Astrocyte (in vitro differentiated cells and primary cell): ENCODE results near the gene MAPK8IP1.

Experiments
- EZH2 ChIP-seq: IDR thresholded peaks from 2 replicates; pipeline ENCODE4 v1.6.1; 2012; ENCODE audit warnings: mild to moderate bottlenecking, low read length, inconsistent platforms; ENCODE audit not compliant: insufficient read depth
- TF ChIP-seq, protein P1 (sequence below): IDR thresholded peaks from 2 replicates; pipeline ENCODE4 v1.5.1; 2011; ENCODE audit warnings: low read depth, mild to moderate bottlenecking, inconsistent platforms, low read length, moderate library complexity; ENCODE audit not compliant: insufficient read depth

DNA sequence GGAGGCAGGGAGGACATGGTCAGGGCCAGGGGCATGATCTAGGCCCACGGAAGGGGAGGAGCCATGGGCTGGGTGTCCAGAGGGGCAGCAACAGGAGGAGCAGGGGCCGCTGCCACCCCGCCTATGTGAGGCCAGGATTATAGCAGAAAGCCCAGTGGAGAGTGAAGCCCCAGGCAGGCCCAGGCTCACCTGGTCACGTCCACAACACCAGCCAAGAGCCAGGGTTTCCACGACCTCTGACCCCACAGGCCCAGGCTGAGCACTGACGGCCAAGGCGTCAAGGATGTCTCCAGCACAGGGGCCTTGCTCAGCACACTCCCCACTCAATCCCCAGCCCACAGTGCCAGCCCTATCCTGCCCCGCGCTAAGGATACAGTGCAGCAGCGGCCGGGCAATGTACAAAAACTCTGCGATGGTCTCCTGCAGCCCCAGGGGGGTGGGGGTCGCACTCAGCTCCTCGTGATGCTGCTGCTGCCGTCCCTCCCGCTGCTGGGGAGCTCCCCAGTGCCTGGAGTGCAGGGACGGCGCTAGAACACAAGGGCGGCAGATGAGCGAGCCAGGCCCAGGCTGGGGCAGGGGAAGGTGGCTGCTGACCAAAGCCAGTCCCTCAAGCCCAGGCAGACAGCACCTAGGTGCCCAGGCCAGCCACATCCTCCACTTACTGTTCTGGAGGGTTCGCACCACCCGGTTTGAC is 28.6 kb downstream of the MAPK8IP1 start:
- TF ChIP-seq, protein P1, sequence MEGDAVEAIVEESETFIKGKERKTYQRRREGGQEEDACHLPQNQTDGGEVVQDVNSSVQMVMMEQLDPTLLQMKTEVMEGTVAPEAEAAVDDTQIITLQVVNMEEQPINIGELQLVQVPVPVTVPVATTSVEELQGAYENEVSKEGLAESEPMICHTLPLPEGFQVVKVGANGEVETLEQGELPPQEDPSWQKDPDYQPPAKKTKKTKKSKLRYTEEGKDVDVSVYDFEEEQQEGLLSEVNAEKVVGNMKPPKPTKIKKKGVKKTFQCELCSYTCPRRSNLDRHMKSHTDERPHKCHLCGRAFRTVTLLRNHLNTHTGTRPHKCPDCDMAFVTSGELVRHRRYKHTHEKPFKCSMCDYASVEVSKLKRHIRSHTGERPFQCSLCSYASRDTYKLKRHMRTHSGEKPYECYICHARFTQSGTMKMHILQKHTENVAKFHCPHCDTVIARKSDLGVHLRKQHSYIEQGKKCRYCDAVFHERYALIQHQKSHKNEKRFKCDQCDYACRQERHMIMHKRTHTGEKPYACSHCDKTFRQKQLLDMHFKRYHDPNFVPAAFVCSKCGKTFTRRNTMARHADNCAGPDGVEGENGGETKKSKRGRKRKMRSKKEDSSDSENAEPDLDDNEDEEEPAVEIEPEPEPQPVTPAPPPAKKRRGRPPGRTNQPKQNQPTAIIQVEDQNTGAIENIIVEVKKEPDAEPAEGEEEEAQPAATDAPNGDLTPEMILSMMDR, result no peak
- no peak for TF ChIP-seq EZH2
